ENCODE data around the gene DLX6. TPM values are rescaled to one million over a fixed set of nuclear protein-coding genes. Genes with fewer than 3 reads are reported as not detected.

Gene DLX6
- total RNA-seq, 1 donor from 2014 or later = not detected

- no peak for DNase-seq (ENCODE audit: low read depth in 2 of 2)
Measured at GRCh38 chr7:97009753-97010732, 4.7 kb downstream of the DLX6 start.

- no peak for DNase-seq (ENCODE audit: low read depth in 2 of 2)
Measured at GRCh38 chr7:97011104-97011503, 5.8 kb downstream of the DLX6 start.

- no peak for DNase-seq (ENCODE audit: low read depth in 2 of 2)
Measured at GRCh38 chr7:97011536-97012364, 6.4 kb downstream of the DLX6 start.

- no peak for DNase-seq (ENCODE audit: low read depth in 2 of 2)
Measured at GRCh38 chr7:97012365-97013133, 7.2 kb downstream of the DLX6 start.

- no peak for DNase-seq (ENCODE audit: low read depth in 2 of 2)
Measured at GRCh38 chr7:97013134-97013844, 7.9 kb downstream of the DLX6 start.

GRCh38 chr7:97013845-97014134 is 8.4 kb downstream of the DLX6 start:
- DNase-seq (ENCODE audit: low read depth in 2 of 2) = no peak

- no peak for DNase-seq (ENCODE audit: low read depth in 2 of 2)
Measured at GRCh38 chr7:97014145-97014750, 8.9 kb downstream of the DLX6 start.

GRCh38 chr7:97015279-97015678 is 9.9 kb downstream of the DLX6 start:
- DNase-seq (ENCODE audit: low read depth in 2 of 2) = no peak

- no peak for DNase-seq (ENCODE audit: low read depth in 2 of 2)
Measured at GRCh38 chr7:97015756-97016380, 10.5 kb downstream of the DLX6 start.

GRCh38 chr7:97016381-97017191 is 11.2 kb downstream of the DLX6 start:
- DNase-seq (ENCODE audit: low read depth in 2 of 2) = no peak

GRCh38 chr7:97017192-97018125 is 12.1 kb downstream of the DLX6 start:
- no peak for DNase-seq (ENCODE audit: low read depth in 2 of 2)

- DNase-seq (ENCODE audit: low read depth in 2 of 2) = no peak
Measured at GRCh38 chr7:97018126-97018601, 12.8 kb downstream of the DLX6 start.

- DNase-seq (ENCODE audit: low read depth in 2 of 2) = no peak
Measured at GRCh38 chr7:97018791-97019531, 13.6 kb downstream of the DLX6 start.

- no peak for DNase-seq (ENCODE audit: low read depth in 2 of 2)
Measured at GRCh38 chr7:97019710-97020225, 14.4 kb downstream of the DLX6 start.

- DNase-seq (ENCODE audit: low read depth in 2 of 2) = no peak
Measured at GRCh38 chr7:97020601-97020995, 15.2 kb downstream of the DLX6 start.

GRCh38 chr7:97020996-97021746 is 15.8 kb downstream of the DLX6 start:
- no peak for DNase-seq (ENCODE audit: low read depth in 2 of 2)
